ENCODE data around the gene EPHB2.

EPHB2 gene

GRCh38 chr1:22921452-22922126 lies 210.9 kb downstream of the EPHB2 start:
- Histone ChIP-seq H3K4me2 (ENCODE audit: low read length, poor library complexity, severe bottlenecking) (no peak overlapping the region), H2AK5ac (ENCODE audit: low read length, severe bottlenecking) (peak overlapping the region; percentile 63), H3K27me3 (ENCODE audit: control insufficient read depth in 1 of 2, insufficient read depth in 1 of 2, low read length in 2 of 2) (peaks cover 5 to 26% of the 10 kb centered on the region in 2 experiments), H4K91ac (ENCODE audit: low read length) (no peak overlapping the region), H3K23ac (ENCODE audit: low read length in 2 of 2) (no peak overlapping the region), H3K4ac (ENCODE audit: low read depth in 1 of 2, low read length in 2 of 2) (no peak overlapping the region), H2AFZ (ENCODE audit: low read depth, low read length) (no peak overlapping the region), H3K9ac (ENCODE audit: low read length) (no peak overlapping the region), H3K79me1 (replicated peaks; ENCODE audit: low read length, poor library complexity, severe bottlenecking) (no peaks in the 10 kb centered on the region), H2BK5ac (ENCODE audit: low read depth, low read length, poor library complexity, severe bottlenecking) (no peak overlapping the region), H3K9me3 (ENCODE audit: control insufficient read depth, low read length) (peaks cover 16% of the 10 kb centered on the region), H2BK120ac (ENCODE audit: low read depth, low read length) (no peak overlapping the region), H3K27ac (ENCODE audit: low read length, poor library complexity, severe bottlenecking) (no peak overlapping the region), H3K14ac (ENCODE audit: low read length in 2 of 2) (no peak overlapping the region), H4K8ac (ENCODE audit: low read length) (no peak overlapping the region), H3K4me1 (ENCODE audit: control insufficient read depth, insufficient read depth, low read depth, low read length) (peaks cover 20% of the 10 kb centered on the region), H3K36me3 (ENCODE audit: control insufficient read depth in 1 of 2, insufficient read depth in 2 of 2, low read depth in 1 of 2, low read length in 2 of 2) (peaks cover 0 to 8% of the 10 kb centered on the region in 2 experiments), H2BK12ac (ENCODE audit: low read length in 2 of 2) (no peak overlapping the region), H3K18ac (ENCODE audit: low read depth in 1 of 2, low read length in 2 of 2) (no peak overlapping the region), H3K4me3 (ENCODE audit: insufficient read depth in 1 of 2, low read depth in 1 of 2, low read length in 2 of 2) (no peak overlapping the region), H2BK15ac (ENCODE audit: low read depth, poor library complexity, severe bottlenecking) (no peak overlapping the region)
- no peak for DNase-seq
- WGBS, result 85% methylated on average over 7 of the region's 8 CpGs

DNA sequence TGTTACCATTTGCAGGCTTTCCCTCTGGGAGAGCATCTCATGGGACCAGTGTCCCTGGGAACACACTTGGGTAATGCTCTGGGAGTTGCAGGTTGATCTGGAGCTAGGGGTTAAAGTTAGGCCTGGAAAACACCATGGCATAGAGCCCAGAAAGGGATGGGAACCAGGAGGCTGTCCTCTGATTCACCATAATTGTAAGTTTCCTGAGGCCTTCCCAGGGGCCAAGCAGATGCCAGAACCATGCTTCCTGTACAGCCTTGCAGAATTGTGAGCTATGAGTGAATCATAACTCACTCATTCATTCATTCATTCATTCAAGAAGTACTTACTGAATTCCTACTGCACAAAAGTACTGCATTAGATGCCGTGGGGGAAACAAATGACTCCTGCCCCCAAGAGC lies 212.0 kb downstream of the EPHB2 start:
- Histone ChIP-seq H2AFZ (ENCODE audit: low read depth, low read length) (no peak overlapping the region), H3K9ac (ENCODE audit: low read length) (no peak overlapping the region), H2BK12ac (ENCODE audit: low read length in 2 of 2) (no peak overlapping the region), H3K79me1 (replicated peaks; ENCODE audit: low read length, poor library complexity, severe bottlenecking) (no peaks in the 10 kb centered on the region), H2BK5ac (ENCODE audit: low read depth, low read length, poor library complexity, severe bottlenecking) (no peak overlapping the region), H3K27me3 (ENCODE audit: control insufficient read depth in 1 of 2, insufficient read depth in 1 of 2, low read length in 2 of 2) (peaks cover 6 to 27% of the 10 kb centered on the region in 2 experiments), H2BK120ac (ENCODE audit: low read depth, low read length) (no peak overlapping the region), H2AK5ac (ENCODE audit: low read length, severe bottlenecking) (no peak overlapping the region), H4K91ac (ENCODE audit: low read length) (no peak overlapping the region), H3K4me1 (ENCODE audit: control insufficient read depth, insufficient read depth, low read depth, low read length) (peaks cover 18% of the 10 kb centered on the region), H3K9me3 (ENCODE audit: control insufficient read depth, low read length) (peaks cover 16% of the 10 kb centered on the region), H3K27ac (ENCODE audit: low read length, poor library complexity, severe bottlenecking) (no peak overlapping the region), H3K4me2 (ENCODE audit: low read length, poor library complexity, severe bottlenecking) (no peak overlapping the region), H2BK15ac (ENCODE audit: low read depth, poor library complexity, severe bottlenecking) (no peak overlapping the region), H3K23ac (ENCODE audit: low read length in 2 of 2) (no peak overlapping the region), H3K4me3 (ENCODE audit: insufficient read depth in 1 of 2, low read depth in 1 of 2, low read length in 2 of 2) (no peak overlapping the region), H4K8ac (ENCODE audit: low read length) (no peak overlapping the region), H3K14ac (ENCODE audit: low read length in 2 of 2) (no peak overlapping the region), H3K36me3 (ENCODE audit: control insufficient read depth in 1 of 2, insufficient read depth in 2 of 2, low read depth in 1 of 2, low read length in 2 of 2) (peaks cover 0 to 3% of the 10 kb centered on the region in 2 experiments), H3K4ac (ENCODE audit: low read depth in 1 of 2, low read length in 2 of 2) (no peak overlapping the region), H3K18ac (ENCODE audit: low read depth in 1 of 2, low read length in 2 of 2) (no peak overlapping the region)
- 89% methylated on average over 1 of the region's 1 CpG for WGBS
- peak; percentile 17 for DNase-seq

- Histone ChIP-seq H2BK5ac (ENCODE audit: low read depth, low read length, poor library complexity, severe bottlenecking) (no peak overlapping the region), H3K4me2 (ENCODE audit: low read length, poor library complexity, severe bottlenecking) (no peak overlapping the region), H2BK120ac (ENCODE audit: low read depth, low read length) (no peak overlapping the region), H3K27ac (ENCODE audit: low read length, poor library complexity, severe bottlenecking) (no peak overlapping the region), H4K8ac (ENCODE audit: low read length) (no peak overlapping the region), H3K4me1 (ENCODE audit: control insufficient read depth, insufficient read depth, low read depth, low read length) (peaks cover 13% of the 10 kb centered on the region), H2BK15ac (ENCODE audit: low read depth, poor library complexity, severe bottlenecking) (no peak overlapping the region), H3K9me3 (ENCODE audit: control insufficient read depth, low read length) (peaks cover 16% of the 10 kb centered on the region), H3K18ac (ENCODE audit: low read depth in 1 of 2, low read length in 2 of 2) (no peak overlapping the region), H3K23ac (ENCODE audit: low read length in 2 of 2) (no peak overlapping the region), H2AFZ (ENCODE audit: low read depth, low read length) (no peak overlapping the region), H3K4ac (ENCODE audit: low read depth in 1 of 2, low read length in 2 of 2) (no peak overlapping the region), H3K79me1 (replicated peaks; ENCODE audit: low read length, poor library complexity, severe bottlenecking) (no peaks in the 10 kb centered on the region), H4K91ac (ENCODE audit: low read length) (no peak overlapping the region), H3K9ac (ENCODE audit: low read length) (no peak overlapping the region), H3K36me3 (ENCODE audit: control insufficient read depth in 1 of 2, insufficient read depth in 2 of 2, low read depth in 1 of 2, low read length in 2 of 2) (peaks cover 0 to 3% of the 10 kb centered on the region in 2 experiments), H3K4me3 (ENCODE audit: insufficient read depth in 1 of 2, low read depth in 1 of 2, low read length in 2 of 2) (no peak overlapping the region), H2AK5ac (ENCODE audit: low read length, severe bottlenecking) (no peak overlapping the region), H2BK12ac (ENCODE audit: low read length in 2 of 2) (no peak overlapping the region), H3K27me3 (ENCODE audit: control insufficient read depth in 1 of 2, insufficient read depth in 1 of 2, low read length in 2 of 2) (peaks cover 12 to 38% of the 10 kb centered on the region in 2 experiments), H3K14ac (ENCODE audit: low read length in 2 of 2) (no peak overlapping the region)
- no peak for DNase-seq
- 85% methylated on average over 8 of the region's 9 CpGs for WGBS
These were observed 214.5 kb downstream of the EPHB2 start for GRCh38 chr1:22925111-22925510.

DNA sequence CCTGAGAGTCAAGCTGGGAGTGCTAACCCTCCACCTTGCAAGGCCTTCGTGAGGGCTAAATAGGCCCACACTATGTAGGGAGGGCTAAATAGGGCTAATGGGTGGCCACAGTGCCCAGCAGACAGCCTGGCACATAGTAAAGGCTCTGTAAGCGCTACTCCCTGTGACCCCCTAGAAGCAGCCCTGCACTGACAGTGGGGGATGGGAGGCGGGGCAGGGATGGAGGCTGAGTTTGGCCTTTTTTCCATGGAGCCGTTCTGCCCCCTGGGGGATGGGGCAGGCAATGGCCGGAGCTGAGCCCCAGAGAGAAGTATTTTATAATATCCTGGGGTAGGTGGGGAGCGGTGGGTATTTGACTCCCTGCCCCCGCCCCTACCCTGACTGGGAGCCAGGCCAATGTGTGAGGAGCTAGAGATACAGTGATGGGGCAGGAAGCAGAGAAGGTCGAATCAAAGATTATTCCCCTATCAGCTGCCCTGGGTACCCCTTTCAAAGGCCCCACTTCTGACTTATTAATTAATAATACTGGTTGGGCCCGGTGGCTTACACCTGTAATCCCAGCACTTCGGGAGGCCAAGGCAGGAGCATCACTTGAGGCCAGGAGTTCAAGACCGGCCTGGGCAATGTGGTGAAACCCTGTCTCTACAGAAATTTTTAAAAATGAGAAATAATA lies 219.7 kb downstream of the EPHB2 start:
- no peak overlapping the region for H4K91ac ChIP-seq (ENCODE audit: low read length)
- DNase-seq, result peak; percentile 51
- no peak overlapping the region for H3K4ac ChIP-seq (ENCODE audit: low read depth in 1 of 2, low read length in 2 of 2)
- no peak overlapping the region for H4K8ac ChIP-seq (ENCODE audit: low read length)
- no peak overlapping the region for H3K4me2 ChIP-seq (ENCODE audit: low read length, poor library complexity, severe bottlenecking)
- H2AK5ac ChIP-seq (ENCODE audit: low read length, severe bottlenecking), result no peak overlapping the region
- H2BK12ac ChIP-seq (ENCODE audit: low read length in 2 of 2), result no peak overlapping the region
- no peaks in the 10 kb centered on the region for H3K4me1 ChIP-seq (ENCODE audit: control insufficient read depth, insufficient read depth, low read depth, low read length)
- no peak overlapping the region for H2BK120ac ChIP-seq (ENCODE audit: low read depth, low read length)
- no peak overlapping the region for H3K27ac ChIP-seq (ENCODE audit: low read length, poor library complexity, severe bottlenecking)
- no peaks in the 10 kb centered on the region for H3K36me3 ChIP-seq (ENCODE audit: control insufficient read depth in 1 of 2, insufficient read depth in 2 of 2, low read depth in 1 of 2, low read length in 2 of 2)
- WGBS, result 34% methylated on average over 10 of the region's 11 CpGs
- peaks cover 23 to 44% of the 10 kb centered on the region in 2 experiments for H3K27me3 ChIP-seq (ENCODE audit: control insufficient read depth in 1 of 2, insufficient read depth in 1 of 2, low read length in 2 of 2)
- no peak overlapping the region for H2AFZ ChIP-seq (ENCODE audit: low read depth, low read length)
- H3K14ac ChIP-seq (ENCODE audit: low read length in 2 of 2), result no peak overlapping the region
- H2BK15ac ChIP-seq (ENCODE audit: low read depth, poor library complexity, severe bottlenecking), result no peak overlapping the region
- H3K23ac ChIP-seq (ENCODE audit: low read length in 2 of 2), result no peak overlapping the region
- H3K18ac ChIP-seq (ENCODE audit: low read depth in 1 of 2, low read length in 2 of 2), result no peak overlapping the region
- peaks cover 8% of the 10 kb centered on the region for H3K9me3 ChIP-seq (ENCODE audit: control insufficient read depth, low read length)
- no peak overlapping the region for H3K4me3 ChIP-seq (ENCODE audit: insufficient read depth in 1 of 2, low read depth in 1 of 2, low read length in 2 of 2)
- no peaks in the 10 kb centered on the region for H3K79me1 ChIP-seq (replicated peaks; ENCODE audit: low read length, poor library complexity, severe bottlenecking)
- H2BK5ac ChIP-seq (ENCODE audit: low read depth, low read length, poor library complexity, severe bottlenecking), result no peak overlapping the region
- H3K9ac ChIP-seq (ENCODE audit: low read length), result no peak overlapping the region

Measured in mesenchymal stem cell (in vitro differentiated cells and primary cell).